ENCODE data around the gene TAMALIN.

Gene TAMALIN

DNA sequence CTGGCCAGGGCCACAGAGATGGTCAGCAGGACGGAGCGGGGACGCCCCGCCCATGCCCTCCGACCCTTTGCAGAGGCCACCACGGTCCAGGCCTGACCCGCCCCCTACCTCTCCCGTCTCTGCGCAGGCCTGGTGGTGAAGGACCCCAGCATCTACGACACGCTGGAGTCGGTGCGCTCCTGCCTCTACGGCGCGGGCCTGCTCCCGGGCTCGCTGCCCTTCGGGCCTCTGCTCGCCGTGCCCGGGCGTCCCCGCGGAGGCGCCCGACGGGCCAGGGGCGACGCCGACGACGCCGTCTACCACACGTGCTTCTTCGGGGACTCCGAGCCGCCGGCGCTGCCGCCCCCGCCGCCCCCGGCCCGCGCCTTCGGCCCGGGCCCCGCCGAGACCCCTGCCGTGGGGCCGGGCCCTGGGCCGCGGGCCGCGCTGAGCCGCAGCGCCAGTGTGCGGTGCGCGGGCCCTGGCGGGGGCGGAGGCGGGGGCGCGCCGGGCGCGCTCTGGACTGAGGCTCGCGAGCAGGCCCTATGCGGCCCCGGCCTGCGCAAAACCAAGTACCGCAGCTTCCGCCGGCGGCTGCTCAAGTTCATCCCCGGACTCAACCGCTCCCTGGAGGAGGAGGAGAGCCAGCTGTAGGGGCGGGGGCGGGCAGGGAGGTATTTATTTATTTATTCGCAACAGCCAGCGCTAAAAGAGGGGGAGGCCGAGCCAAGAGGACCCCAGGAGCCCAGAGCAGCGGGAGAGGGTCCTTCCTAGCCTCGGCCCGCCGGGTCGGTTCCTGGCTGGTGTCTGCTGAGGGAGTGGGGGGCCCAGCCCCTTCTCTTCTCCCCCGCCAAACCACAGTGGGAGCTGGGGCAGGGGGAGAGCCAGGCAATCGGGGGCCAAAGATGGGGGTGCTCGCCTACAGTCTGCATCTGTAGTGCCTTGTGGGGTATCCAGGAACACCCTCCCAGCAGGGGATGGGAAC lies 8.1 kb downstream of the TAMALIN start:
- no peak for FAIRE-seq

DNA sequence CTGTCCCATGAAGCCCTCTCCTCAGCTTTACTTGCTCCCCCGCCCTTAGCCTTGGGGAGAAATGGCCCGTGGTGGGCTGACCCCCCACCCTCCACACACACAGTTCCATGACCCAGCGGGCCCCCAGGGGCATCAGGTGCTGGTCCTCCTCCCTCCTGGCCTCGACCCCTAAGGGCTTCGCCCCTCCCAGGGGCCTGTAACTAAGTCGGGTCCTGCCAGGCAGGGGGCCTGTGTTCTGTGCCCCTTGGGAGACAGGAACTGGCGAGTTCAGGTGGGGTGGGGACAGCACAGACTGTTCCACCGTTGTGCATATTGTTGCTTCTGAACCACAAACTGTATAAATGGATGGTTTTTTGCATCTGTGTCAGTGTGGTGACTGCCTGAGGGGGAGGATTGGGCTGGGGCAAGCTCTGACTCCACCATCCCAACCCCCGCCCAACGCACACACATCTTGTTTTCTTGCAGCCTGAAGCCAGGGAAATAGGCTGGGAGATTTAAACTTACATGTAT lies 8.8 kb downstream of the TAMALIN start:
- FAIRE-seq: no peak

DNA sequence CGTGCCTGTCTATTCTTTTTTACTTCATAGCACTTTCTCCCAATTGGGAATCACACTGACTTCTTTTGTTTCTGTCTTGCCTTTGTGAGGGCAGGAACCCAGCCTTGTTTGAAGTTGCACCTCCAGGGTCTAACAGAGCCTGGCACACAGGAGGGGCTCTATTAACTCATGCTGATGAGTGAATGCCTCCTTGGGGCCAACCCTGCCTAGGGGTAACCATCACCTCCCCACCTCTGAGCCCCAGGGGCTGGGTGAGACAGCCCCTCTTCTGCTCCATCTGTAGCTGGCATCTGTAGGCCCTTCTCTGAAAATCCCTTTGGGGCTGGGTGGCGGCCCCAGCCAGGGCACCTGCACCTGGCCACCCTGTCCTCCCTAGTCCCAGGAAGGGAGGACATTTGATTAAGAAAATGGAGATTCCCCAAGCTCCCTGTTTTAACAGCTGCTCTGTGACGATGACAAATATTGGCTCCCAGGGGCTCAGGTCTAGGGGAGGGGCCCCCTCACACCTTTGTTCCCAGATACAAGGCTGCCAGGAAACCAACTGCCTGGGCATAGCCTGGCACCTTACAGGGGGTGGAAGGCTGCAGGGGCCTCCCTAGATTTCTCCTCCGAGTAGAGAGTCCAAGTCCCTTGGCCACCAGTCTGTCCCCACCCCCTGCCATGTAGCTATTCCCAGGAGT lies 11.8 kb downstream of the TAMALIN start:
- FAIRE-seq: no peak

DNA sequence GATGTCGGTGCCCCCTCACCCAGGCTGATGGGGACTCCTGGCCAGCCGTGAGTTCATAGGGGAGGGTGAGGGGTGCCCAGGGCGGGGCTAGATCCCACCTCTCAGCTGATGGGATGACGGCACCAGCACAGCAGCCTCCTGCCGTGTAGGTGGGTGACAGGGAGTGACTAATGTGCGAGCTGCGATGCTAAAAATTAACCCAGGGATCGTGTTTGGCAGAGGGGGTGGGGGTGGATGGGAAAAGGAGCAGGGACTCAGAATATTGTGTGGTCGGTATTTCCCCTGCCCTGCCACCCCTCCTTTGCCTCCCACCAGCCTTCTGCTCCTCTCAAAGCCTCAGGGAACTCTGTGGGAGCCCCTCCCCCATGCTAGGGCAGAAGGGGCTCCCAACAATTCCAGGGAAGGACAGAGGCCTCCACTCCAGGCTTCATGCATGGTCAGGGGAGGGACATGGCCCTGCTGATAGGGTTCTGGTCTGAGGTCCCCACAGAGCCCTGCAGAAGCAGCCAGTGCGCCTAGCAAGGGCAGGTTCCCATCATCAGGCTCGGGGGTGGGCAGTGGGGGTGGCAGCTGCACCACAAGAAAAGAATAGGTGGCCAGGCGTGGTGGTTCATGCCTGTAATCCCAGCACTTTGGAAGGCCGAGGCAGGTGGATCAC lies 12.5 kb downstream of the TAMALIN start:
- no peak for FAIRE-seq

DNA sequence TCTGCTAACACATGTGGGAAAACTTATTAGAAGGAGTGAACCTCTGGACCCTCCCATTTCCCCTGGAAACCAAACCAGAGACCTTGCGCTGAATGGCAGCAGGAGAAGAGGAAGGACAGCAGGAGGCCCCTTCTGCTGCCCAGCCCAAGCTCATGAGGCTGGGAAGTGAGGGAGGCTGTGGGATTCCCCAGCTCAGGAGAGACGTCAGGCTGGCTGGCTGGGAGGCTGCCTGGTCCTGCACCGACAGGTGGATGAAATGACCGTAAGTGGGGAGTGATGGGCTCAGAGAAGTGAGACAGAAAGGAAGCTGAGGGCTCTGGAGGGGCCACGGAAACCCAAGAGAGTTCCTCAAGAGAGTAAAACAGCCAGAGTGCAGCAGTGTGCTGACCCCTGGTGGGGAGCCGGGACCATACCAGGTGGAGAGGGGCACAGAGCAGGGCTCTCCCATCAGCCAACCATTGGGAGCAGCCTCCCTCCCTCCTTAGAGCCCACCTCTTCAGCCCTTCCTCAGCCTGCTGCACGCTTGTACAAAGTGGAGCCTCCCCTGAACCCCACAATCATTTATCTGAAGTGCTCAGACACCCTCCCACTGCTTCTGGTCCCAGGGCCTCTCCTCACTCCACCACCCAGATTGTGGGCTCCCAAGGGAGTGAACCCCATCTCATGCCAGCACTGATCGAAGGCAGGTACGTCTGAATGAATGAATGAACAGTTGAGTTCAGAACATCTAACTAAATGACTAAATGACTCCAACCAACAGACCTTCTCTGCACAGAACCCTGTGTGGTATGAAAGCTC lies 14.0 kb downstream of the TAMALIN start:
- no peak for FAIRE-seq

DNA sequence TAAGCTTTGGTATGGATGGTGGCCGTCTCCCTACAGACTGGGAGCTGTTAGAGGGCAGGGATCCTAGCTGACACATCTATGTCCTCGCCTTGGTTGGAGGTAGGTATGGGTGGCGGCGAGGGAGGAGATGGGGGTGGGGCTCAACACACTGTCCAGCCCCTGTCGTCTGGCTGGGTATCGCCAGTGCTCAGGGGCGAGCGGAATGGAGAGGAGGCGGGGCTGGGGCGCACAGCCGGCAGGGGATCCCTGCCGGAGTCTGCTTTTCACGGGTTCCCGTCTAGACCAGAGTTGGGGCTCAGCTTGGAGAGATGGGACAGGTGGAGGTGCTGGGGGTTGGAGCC lies 16.1 kb downstream of the TAMALIN start:
- no peak for FAIRE-seq

DNA sequence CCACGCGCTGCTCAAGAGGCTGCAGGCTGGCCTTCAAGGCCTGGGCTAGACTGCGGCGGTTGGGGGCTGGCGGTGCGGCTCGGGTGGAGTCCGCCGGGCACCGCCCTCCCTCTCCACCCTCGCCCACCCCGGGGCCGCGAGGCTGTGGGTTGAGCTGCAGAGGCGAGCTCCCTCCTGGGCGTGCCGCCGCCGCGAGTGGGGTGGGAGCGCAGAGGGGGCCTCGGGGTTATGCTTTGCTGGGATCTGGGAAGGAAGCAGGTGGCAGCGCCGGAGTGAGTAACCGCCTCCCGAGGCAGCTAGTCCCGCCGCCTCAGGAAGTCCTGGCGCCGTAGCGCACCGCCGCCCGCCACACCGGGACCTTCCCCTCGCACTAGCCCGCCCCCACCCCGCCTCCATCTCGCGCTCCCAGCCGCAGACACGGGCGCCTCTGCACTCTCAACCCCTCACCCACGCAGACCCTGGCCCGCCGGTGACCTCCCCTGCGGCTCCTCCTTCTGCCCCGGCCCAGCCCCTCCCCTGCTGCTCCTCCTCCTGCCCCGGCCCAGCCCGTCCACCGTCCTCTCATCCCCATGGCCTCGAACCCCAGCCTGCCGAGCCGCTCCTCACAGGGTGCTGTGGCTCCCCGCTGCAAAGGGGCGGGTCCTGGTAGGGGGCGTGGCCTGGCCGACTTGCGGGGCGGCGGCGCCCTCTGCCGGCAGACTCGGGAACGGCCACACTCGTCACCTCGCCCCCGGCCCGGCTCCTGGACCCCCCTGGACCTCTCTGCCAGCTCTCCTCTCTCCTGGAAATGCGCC lies 16.6 kb downstream of the TAMALIN start:
- no peak for FAIRE-seq

DNA sequence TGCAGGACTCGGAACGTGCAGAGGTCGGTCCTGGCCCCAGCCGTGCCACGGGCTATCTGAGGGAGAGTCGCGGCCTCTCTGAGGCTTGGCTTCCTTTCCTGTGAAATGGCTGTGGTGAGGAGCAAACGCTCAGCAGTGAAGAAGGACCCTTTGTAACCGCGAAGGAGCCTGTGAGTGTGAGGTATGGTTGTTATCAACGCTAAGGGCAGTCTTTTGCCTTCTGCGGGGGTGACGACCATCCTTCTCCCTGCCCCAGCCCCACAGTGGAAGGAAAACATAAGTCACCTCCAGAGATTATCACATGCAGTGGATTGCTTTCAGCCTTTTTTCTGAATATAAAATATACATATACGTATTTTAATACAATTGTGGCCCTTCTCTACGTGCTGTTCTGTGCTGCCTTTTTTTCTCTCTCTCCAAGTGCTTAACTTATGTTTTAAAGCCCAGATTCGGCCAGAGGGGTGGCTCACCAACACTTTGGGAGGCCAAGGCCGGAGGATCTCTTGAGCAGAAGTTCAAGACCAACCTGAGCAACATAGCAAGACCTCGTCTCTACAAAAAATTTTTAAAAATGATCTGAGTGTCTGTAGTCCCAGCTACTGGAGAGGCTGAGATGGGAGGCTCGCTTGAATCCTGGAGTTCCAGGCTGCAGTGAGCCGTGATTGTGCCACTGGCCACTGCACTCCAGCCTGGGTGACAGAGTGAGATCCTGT lies 17.4 kb downstream of the TAMALIN start:
- FAIRE-seq: no peak

DNA sequence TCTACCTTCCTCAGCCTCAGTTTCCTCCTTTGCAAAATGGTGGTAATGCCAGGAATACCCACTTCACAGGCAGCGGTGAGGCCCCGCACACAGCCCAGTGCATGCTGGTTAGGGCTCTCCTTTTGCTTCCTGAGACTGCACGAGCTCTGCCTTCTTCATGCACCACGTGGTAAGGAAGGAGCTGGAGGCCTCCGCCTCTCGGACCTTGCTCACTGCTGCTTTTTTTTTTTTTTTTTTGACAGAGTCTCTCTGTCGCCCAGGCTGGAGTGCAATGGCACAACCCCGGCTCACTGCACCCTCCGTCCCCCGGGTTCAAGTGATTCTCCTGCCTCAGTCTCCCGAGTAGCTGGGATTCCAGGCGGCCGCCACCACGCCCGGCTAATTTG lies 18.1 kb downstream of the TAMALIN start:
- FAIRE-seq: no peak

DNA sequence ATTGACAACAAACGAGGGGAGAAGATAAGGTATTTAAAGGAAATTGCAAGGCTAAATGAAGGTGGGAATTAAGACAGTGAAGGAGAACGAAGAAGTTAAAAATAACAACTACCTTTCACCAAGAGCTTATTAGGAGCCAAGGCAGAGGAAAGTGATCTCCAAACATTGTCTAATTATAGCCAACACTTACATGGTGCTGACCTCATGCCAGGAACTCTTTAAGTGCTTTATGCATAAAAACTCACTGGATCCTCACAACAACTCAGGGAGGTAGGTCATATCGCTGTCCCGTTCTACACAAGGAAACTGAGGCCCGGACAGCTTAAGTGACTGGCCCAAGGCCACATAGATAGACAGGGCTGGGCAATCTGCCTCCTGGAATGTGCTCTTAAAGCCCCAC lies 19.5 kb downstream of the TAMALIN start:
- FAIRE-seq: no peak

DNA sequence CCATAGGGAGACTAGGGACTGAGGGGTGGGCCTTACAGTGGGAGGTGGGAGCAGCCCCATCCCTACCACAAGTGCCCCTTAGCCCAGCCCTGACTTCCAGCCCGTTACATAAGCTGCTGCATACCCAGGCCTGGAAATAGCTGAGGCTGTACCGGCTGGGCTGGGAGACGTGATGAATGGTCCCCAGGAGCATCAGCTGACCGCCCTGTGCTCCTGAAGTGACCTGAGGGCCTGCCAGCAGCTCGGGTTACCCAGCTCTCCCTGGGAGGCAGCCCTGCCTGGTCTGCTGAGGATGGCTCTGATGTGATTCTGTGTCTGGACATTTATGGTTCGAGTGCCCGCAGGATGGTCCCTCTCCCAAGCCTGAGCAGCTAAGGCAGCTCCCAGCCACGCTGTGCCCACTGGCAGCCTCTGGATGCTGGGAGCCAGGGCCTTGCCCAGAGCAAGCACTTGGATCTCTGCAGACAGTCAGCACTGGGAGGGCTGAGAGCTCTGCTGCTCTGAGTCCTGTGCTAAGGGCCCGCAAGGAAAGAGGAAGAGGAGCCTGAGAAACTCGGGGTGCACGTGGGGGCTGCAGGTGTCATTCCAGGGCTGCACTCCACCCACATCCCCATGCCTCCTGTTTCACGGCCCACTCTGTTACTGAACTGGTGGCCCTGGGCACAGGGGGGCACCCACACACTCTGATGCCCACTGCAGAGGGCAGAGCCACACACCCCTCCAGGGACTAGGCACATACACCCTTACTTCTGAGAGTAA lies 20.5 kb downstream of the TAMALIN start:
- FAIRE-seq: no peak

DNA sequence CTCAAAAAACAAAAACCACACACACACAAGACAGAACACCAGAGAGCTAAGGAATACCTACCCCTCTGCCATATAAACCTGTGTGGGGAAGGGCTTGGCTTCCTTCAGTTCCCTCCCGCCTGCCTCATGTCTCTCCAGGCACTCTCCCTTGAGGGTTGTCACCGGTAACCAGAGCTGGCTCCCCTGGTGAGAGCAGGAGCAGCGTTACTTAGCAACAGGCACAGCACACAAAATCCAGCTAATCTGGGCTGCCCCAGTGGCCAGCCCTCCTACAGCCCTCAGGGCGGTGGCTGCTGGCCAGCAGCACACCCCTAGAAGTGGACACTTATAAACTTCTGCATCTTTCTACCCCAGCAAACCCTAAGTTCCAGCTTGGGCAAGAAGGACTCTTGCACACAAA lies 22.9 kb downstream of the TAMALIN start:
- FAIRE-seq: no peak

DNA sequence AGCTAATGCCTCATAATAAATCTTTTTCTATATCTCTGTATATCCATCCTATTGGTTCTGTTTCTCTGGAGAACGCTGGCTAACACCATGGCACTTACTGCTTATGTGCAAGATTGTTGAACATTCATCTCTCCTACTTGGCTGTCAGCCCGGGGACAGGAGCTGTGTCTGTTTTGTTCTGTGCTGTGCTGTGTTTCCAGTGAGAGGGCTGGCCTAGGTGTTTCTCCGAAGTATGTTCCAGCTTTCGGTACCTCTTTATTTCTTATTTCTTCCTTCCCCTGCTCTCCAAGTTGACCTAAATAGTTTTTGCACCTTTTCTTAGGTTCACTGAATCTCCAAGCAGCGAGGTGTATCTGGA lies 25.7 kb downstream of the TAMALIN start:
- no peak for FAIRE-seq

DNA sequence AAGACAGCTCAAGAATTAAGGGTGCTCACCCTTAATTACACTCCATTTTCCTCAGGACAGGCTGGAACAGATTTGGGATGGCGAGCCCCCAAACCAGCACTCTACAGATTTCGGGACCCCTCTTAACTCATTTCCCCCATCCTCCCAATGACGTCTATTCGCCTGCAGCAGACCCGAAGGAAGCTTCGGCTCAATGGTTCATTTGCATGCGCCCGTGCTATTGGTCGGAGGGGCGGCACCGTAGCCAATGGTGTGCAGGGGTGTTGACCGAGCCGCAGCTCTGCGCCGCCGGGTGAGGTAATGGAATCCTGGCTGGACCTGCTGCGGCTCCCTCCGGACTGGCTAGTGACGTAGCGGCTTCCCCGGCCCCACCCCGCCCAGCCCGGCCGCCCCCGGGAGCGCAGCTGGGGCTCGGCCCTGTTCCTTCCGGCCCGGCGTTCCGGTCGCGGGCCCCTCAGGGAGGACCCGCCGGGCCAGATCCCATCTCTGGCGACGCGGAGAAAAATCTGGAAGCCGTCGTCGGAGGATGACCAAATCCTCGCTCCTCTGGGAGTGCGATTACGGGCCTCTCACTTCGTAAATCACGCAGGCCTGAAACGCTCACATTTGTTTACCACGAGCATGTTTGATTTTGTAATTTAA lies 26.2 kb downstream of the TAMALIN start:
- FAIRE-seq: peak; percentile 69

DNA sequence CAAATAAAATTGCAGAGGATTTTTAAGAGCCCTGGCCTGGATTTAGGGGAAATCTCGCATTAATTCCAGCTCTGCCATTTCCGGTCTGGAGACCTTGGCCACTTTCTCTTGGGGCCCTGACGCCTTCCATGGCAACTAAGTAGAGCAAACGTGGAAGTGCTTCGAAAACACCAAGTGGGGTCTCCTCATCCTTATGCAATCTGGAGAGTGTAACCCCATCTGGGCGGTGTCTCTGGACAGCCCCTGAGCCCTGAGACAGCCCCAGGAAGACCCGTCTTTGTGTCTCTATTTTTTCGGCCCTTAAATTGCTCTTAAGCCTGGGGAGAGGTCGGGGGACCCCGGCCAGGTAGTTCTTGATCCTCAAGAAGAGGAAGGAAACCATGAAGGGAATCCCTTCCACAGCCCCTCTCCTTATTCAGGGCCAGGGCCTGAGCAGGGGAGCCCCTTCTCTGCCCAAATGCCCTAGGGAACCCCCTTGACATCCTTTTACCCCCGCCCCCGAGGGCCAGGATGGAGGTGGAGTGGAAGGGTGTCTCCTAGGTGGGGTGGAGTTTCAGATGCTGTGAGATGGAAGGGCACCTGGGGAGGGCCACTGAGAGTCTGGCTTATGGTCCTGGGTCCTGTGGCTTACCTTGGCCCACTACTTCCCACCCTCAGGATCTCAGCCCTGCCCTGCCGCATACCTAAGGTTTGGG lies 26.8 kb downstream of the TAMALIN start:
- FAIRE-seq: no peak

DNA sequence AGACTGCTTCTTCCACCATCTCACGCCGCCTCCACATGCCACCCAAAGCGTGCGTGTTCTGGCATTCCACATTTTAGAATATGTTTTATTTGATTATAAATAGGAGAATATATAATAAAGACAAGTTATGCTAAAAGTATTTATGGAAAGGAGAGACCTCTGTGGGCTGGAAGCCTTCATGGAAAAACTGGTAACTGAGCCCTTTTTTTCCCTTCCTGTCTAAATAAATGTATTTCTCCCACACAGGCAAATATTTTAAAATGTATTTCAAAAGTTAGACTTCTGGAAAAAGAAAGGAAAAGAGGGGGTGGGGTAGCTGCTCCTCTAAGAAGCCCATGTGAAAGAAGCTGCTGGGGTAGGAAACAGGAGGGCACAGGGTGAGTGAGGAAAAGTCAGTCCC lies 28.4 kb downstream of the TAMALIN start:
- no peak for FAIRE-seq

DNA sequence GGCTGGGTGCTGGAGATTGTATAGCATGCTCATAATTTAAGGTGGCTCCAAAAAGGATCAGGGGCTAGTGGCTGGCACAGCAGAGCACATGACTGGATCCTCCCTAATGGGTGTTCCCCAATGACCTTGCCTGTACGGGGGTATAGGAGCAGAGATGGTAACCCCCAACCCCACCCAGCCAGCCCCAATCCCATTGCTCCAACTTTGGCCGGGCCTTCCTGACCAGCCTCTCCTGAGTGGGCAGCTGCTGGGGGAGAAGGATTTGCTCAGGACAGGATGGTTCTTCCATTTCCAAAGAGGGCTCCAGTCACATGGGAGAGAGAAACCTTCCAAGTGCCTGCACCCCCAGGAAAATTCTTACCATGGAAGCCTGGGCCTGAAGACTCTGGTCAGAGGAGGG lies 29.2 kb downstream of the TAMALIN start:
- no peak for FAIRE-seq

DNA sequence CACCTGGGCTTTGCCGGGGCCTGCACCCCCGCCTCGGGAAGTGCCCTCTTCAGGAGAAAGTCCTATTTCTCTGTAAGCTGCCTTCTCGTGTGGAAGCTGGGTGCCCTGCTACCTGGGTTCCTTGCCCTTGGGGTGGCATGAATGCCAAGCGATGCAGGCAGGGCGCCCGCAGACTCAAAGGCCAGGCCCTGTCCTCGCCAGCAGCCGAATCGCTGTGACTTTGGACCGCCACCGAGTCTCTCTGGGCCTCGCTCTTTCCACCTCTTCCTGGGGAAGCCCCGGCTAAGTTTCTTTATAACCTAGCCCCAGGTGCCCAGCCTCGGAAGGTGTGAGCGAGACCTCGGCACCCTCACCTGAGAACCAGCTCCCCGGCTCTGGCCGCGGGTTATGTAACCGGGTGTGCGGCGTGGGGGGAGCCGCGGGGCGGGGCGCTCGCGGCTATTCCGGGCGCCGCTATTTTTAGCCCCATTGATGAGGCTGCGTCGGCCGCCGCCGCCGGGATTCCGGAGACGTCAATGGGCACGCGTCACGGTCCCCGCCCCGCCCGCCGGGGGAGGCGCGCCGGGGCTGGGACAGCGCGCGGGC lies 29.9 kb downstream of the TAMALIN start:
- no peak for FAIRE-seq

DNA sequence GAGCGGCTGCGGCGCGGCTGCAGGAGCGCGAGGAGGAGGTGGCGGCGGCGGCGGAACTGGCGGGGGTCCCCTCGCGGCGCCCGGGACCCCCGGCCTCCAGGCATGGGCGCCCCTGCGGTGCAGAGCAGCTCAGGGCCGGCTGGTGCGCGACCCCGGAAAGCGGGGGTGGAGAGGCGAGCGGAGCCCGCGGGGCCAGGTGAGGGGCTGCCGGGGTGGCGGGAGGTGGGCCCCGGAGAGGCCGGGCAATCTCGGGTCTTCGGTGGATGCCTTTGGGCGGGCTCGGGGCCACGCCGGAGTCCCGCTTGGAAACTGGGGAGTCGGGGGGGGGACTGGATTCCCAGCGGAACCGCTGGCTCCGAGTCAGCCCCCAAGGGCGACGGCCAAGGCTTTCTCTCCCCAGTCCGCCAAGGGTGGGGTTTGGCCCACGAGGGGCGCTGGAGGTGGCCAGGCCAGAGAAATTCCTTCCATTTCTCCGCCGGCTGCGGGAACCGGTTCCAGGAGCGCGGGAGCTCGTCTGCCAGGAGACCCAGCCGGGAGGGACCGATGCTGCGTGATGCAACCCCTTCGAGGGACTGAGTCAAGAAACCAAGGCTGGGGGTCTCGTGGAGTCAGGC lies 30.6 kb downstream of the TAMALIN start:
- FAIRE-seq: no peak
